Endothelial cell of umbilical vein (primary cell): ENCODE results near the gene ANKRD49. TPM values are rescaled to one million over a fixed set of nuclear protein-coding genes. Genes with fewer than 3 reads are reported as not detected.

Experiments
- BruUV-seq: library from RNA; stranded (reverse); fragments of 400-500 nt; replicated peaks from 2 replicates; lab custom pipeline; 2021; lab: Mats Ljungman, UMichigan
- CTCF ChIA-PET: fragments of 300-600, 350-600 bp; sonication (Branson Sonifier 250); formaldehyde crosslinking; loops from one replicate; lab custom pipeline; 2021; ENCODE audit warnings: antibody characterized with exemption, inconsistent platforms; lab: Charles Lee
- POLR2A ChIA-PET: fragments of 300-600, 350-600 bp; sonication (Branson Sonifier 250); formaldehyde crosslinking; loops from one replicate; lab custom pipeline; 2021; ENCODE audit warnings: antibody characterized with exemption, inconsistent platforms; lab: Charles Lee
- DNase-seq: peaks from one replicate; pipeline ENCODE4 v3.0.0-alpha.2; 2011; ENCODE audit warnings: low read depth, low spot score
- FAIRE-seq: peaks from 2 replicates; lab custom pipeline; 2011; peaks lifted over from hg19 to GRCh38; lab: Jason Lieb, UNC
- H2AFZ ChIP-seq: 2 replicates; pipeline ENCODE4 v1.6.0; 2012; ENCODE audit warnings: low read depth, low read length, control low read depth, inconsistent platforms
- H3K27ac ChIP-seq: 2 replicates; pipeline ENCODE4 v1.5.1; 2011; ENCODE audit warnings: low read depth, mild to moderate bottlenecking, control low read depth, low read length, moderate library complexity; ENCODE audit not compliant: insufficient read depth
- H3K27me3 ChIP-seq, 2 experiments: 2 replicates each; pipeline versions ENCODE4 v1.6.0 to v1.6.1; 2011; ENCODE audit warnings: low read length in 2 of 2, mixed read lengths in 1 of 2; ENCODE audit not compliant: control insufficient read depth in 2 of 2, insufficient read depth in 2 of 2
- H3K36me3 ChIP-seq, 2 experiments: 2 replicates in 1 of 2; 3 replicates in 1 of 2; pipeline ENCODE4 v1.5.1; 2011; ENCODE audit warnings: low read length in 2 of 2, mild to moderate bottlenecking in 1 of 2, moderate library complexity in 1 of 2; ENCODE audit not compliant: control insufficient read depth in 2 of 2, insufficient read depth in 2 of 2; ENCODE audit errors: extremely low read depth in 1 of 2
- H3K4me1 ChIP-seq: 3 replicates; pipeline ENCODE4 v1.5.1; 2011; ENCODE audit warnings: mild to moderate bottlenecking, low read length; ENCODE audit not compliant: control insufficient read depth, insufficient read depth; ENCODE audit errors: extremely low read depth
- H3K4me2 ChIP-seq: 2 replicates; pipeline ENCODE4 v1.6.1; 2011; ENCODE audit warnings: low read length, control low read depth, mixed read lengths; ENCODE audit not compliant: insufficient read depth
- H3K4me3 ChIP-seq, 3 experiments: fragments of 200-600 bp in 1 of 3; sonication (generic), shearing (Covaris generic) in 1 of 3; replicated peaks in 1 of 3; 2 replicates each; pipeline ENCODE4 v1.5.1; 2011 to 2016; ENCODE audit warnings: control low read depth in 3 of 3, low read length in 3 of 3, mild to moderate bottlenecking in 2 of 3, inconsistent platforms in 1 of 3, low read depth in 1 of 3, moderate library complexity in 1 of 3; ENCODE audit not compliant: insufficient read depth in 1 of 3
- H3K79me2 ChIP-seq: 2 replicates; pipeline ENCODE4 v1.6.0; 2012; ENCODE audit warnings: low read length, inconsistent platforms; ENCODE audit not compliant: control insufficient read depth, insufficient read depth
- H3K9ac ChIP-seq: replicated peaks from 2 replicates; pipeline ENCODE3; 2011; ENCODE audit warnings: low read length, control low read depth; ENCODE audit not compliant: insufficient read depth; ENCODE audit errors: extremely low read depth
- H3K9me1 ChIP-seq: replicated peaks from 3 replicates; pipeline ENCODE4 v1.6.0; 2011; ENCODE audit warnings: mild to moderate bottlenecking, low read length; ENCODE audit not compliant: control insufficient read depth, insufficient read depth; ENCODE audit errors: extremely low read depth
- H3K9me3 ChIP-seq: replicated peaks from 2 replicates; pipeline ENCODE4 v1.5.1; 2012; ENCODE audit warnings: low read length, inconsistent platforms; ENCODE audit not compliant: control insufficient read depth, insufficient read depth
- H4K20me1 ChIP-seq: replicated peaks from 2 replicates; pipeline ENCODE3; 2011; ENCODE audit warnings: mild to moderate bottlenecking, low read length; ENCODE audit not compliant: control insufficient read depth, insufficient read depth; ENCODE audit errors: extremely low read depth
- EZH2 ChIP-seq: IDR thresholded peaks from 2 replicates; pipeline ENCODE4 v1.6.1; 2012; ENCODE audit warnings: borderline replicate concordance, low read depth, mild to moderate bottlenecking, moderate library complexity, low read length, inconsistent platforms; ENCODE audit not compliant: severe bottlenecking
- FOS ChIP-seq: IDR thresholded peaks from 2 replicates; pipeline ENCODE4 v1.6.1; 2011; ENCODE audit warnings: mild to moderate bottlenecking, low read length, moderate library complexity, borderline replicate concordance; ENCODE audit not compliant: insufficient read depth
- GATA2 ChIP-seq: IDR thresholded peaks from 2 replicates; pipeline ENCODE4 v1.7.0; 2011; ENCODE audit warnings: low read depth, mild to moderate bottlenecking, moderate library complexity, mixed read lengths, low read length; ENCODE audit not compliant: insufficient read length, insufficient read depth
- JUN ChIP-seq: IDR thresholded peaks from 2 replicates; pipeline ENCODE4 v1.6.1; 2011; ENCODE audit warnings: borderline replicate concordance, low read depth; ENCODE audit not compliant: insufficient read length, insufficient read depth
- MYC ChIP-seq: IDR thresholded peaks from one replicate; pipeline ENCODE4 v1.6.1; 2011; ENCODE audit warnings: mild to moderate bottlenecking, low read depth, low read length
- POLR2A ChIP-seq: IDR thresholded peaks from 2 replicates; pipeline ENCODE4 v1.6.1; 2012; ENCODE audit warnings: low read depth, mild to moderate bottlenecking, control low read depth, low read length
- POLR2AphosphoS5 ChIP-seq: IDR thresholded peaks from 2 replicates; pipeline ENCODE4 v1.6.1; 2012; ENCODE audit warnings: low read depth, mild to moderate bottlenecking, control low read depth, low read length, moderate library complexity; ENCODE audit not compliant: insufficient read depth
- dilution Hi-C: fragments of 300-500 bp; cut with MboI; formaldehyde crosslinking; loops from one replicate; pipeline ENCODE4 v1.15.0; 2019; ENCODE audit warnings: low sequenced_read_pairs; ENCODE audit not compliant: extremely low pct_ligation_motif_present
- intact Hi-C: fragments of 100-400 bp; cut with micrococcal nuclease; formaldehyde crosslinking; loops from one replicate; pipeline ENCODE4 v1.10.0; 2022
- polyA plus RNA-seq, 4 experiments: library from polyadenylated mRNA; depleted of rRNA in 3 of 4; stranded (reverse) in 3 of 4; unstranded in 1 of 4; fragments of >200 nt; gene quantifications; 2 replicates each; pipeline versions ENCODE4 v1.2.1 to v1.2.3, GENCODE V29; 2011 to 2012; ENCODE audit warnings: missing spikeins in 1 of 4
- total RNA-seq: library from RNA; stranded (reverse); gene quantifications from 2 replicates; pipeline ENCODE4 v1.2.3, GENCODE V29; 2021
- TF ChIP-seq, protein P1 (sequence below), 2 donors: IDR thresholded peaks; 1 replicate in 1 of 2; 2 replicates in 1 of 2; pipeline ENCODE4 v1.5.1; 2011; ENCODE audit warnings: low read length in 2 of 2, mild to moderate bottlenecking in 2 of 2, moderate library complexity in 2 of 2, control low read depth in 1 of 2, inconsistent platforms in 1 of 2, low read depth in 1 of 2; ENCODE audit not compliant: insufficient read depth in 1 of 2; ENCODE audit errors: extremely low read depth in 1 of 2
- TF ChIP-seq, protein P2 (sequence below): IDR thresholded peaks from 2 replicates; pipeline ENCODE4 v1.6.1; 2011; ENCODE audit not compliant: insufficient read depth, insufficient read length

ANKRD49 gene
- total and polyA plus RNA-seq, 2 donors (not counting 3 experiments of a cell fraction or from before 2014, with no cell fraction given), result 6.0 to 7.6 TPM

- DNase-seq (peak; percentile 49), FAIRE-seq (no peak)
- ChIA-PET CTCF (interaction anchor here (0.9 to 2.1 kb wide), 9 partner anchors 7 to 616 kb away, joined by 3 to 17 read pairs (median 4); no protein-coding TSS in a partner anchor), POLR2A (no interaction called here)
- Histone ChIP-seq H4K20me1 (no peaks in the 10 kb centered on the region), H3K4me2 (peak within 1 kb of the TSS; percentile 63), H3K9me1 (no peaks in the 10 kb centered on the region), H3K79me2 (no peaks in the 10 kb centered on the region), H3K9me3 (no peaks in the 10 kb centered on the region), H3K4me1 (peaks cover 4% of the 10 kb centered on the region), H3K4me3 (peak within 1 kb of the TSS; percentile 9 to 40 (median 31)), H3K27ac (no peak within 1 kb of the TSS), H3K27me3 (peaks cover 17 to 29% of the 10 kb centered on the region in 2 experiments), H3K36me3 (no peaks in the 10 kb centered on the region), H2AFZ (peak within 1 kb of the TSS; percentile 43), H3K9ac (no peak within 1 kb of the TSS)
- TF ChIP-seq POLR2AphosphoS5, result no peak
- TF ChIP-seq GATA2, result no peak
- TF ChIP-seq, protein P1, sequence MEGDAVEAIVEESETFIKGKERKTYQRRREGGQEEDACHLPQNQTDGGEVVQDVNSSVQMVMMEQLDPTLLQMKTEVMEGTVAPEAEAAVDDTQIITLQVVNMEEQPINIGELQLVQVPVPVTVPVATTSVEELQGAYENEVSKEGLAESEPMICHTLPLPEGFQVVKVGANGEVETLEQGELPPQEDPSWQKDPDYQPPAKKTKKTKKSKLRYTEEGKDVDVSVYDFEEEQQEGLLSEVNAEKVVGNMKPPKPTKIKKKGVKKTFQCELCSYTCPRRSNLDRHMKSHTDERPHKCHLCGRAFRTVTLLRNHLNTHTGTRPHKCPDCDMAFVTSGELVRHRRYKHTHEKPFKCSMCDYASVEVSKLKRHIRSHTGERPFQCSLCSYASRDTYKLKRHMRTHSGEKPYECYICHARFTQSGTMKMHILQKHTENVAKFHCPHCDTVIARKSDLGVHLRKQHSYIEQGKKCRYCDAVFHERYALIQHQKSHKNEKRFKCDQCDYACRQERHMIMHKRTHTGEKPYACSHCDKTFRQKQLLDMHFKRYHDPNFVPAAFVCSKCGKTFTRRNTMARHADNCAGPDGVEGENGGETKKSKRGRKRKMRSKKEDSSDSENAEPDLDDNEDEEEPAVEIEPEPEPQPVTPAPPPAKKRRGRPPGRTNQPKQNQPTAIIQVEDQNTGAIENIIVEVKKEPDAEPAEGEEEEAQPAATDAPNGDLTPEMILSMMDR (IDR thresholded peaks at IDR 0.05; ENCODE audit: extremely low read depth in 1 of 2, insufficient read depth in 1 of 2, low read depth in 1 of 2, low read length in 2 of 2), result no peak
- no peak for TF ChIP-seq JUN
- no peak for TF ChIP-seq POLR2A
- TF ChIP-seq MYC, result no peak
- TF ChIP-seq, protein P2, sequence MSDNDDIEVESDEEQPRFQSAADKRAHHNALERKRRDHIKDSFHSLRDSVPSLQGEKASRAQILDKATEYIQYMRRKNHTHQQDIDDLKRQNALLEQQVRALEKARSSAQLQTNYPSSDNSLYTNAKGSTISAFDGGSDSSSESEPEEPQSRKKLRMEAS, result no peak
- no peak for TF ChIP-seq EZH2
- no peak for TF ChIP-seq FOS
- dilution Hi-C loops (no loop called here), intact Hi-C loops (no loop called here)
- BruUV-seq, result no TSS peak
Measured at GRCh38 chr11:94511932-94512781, 18.4 kb downstream of the ANKRD49 start, which contains the start of gene C11orf97. Gene C11orf97 (plus strand): TSS chr11:94512461. CDS start chr11:94512529, 68 bp downstream.
